Dendritic cell treated with granulocyte-macrophage colony-stimulating factor and Interleukin-4, amounts not matched to agents 40 ng/mL and 50 ng/mL, for 4 days (primary cell): ENCODE data around the gene H2BW2.
"Not testable (repeated sequence)": the region's sequence is repeated elsewhere in the genome, so short reads cannot be mapped to it uniquely, and the experiment has no call there.

Source experiments
- H3K27ac Mint-ChIP-seq: one replicate; pipeline ENCODE4 v1.8.0; 2022; ENCODE audit warnings: mild to moderate bottlenecking, mixed read lengths
- H3K27me3 Mint-ChIP-seq: one replicate; pipeline ENCODE4 v1.8.0; 2022; ENCODE audit warnings: mild to moderate bottlenecking, mixed read lengths
- H3K36me3 Mint-ChIP-seq: one replicate; pipeline ENCODE4 v1.8.0; 2022; ENCODE audit warnings: low read depth, mixed read lengths
- H3K4me1 Mint-ChIP-seq: one replicate; pipeline ENCODE4 v1.8.0; 2022; ENCODE audit warnings: low read depth, mixed read lengths
- H3K4me3 Mint-ChIP-seq: one replicate; pipeline ENCODE4 v1.8.0; 2022; ENCODE audit warnings: mild to moderate bottlenecking, moderate library complexity, mixed read lengths
- H3K9me3 Mint-ChIP-seq: one replicate; pipeline ENCODE4 v1.8.0; 2022; ENCODE audit warnings: mixed read lengths
- intact Hi-C: fragments of 100-400 bp; cut with micrococcal nuclease; formaldehyde crosslinking; loops from one replicate; pipeline ENCODE4 v1.15.0; 2022

H2BW2 gene

DNA sequence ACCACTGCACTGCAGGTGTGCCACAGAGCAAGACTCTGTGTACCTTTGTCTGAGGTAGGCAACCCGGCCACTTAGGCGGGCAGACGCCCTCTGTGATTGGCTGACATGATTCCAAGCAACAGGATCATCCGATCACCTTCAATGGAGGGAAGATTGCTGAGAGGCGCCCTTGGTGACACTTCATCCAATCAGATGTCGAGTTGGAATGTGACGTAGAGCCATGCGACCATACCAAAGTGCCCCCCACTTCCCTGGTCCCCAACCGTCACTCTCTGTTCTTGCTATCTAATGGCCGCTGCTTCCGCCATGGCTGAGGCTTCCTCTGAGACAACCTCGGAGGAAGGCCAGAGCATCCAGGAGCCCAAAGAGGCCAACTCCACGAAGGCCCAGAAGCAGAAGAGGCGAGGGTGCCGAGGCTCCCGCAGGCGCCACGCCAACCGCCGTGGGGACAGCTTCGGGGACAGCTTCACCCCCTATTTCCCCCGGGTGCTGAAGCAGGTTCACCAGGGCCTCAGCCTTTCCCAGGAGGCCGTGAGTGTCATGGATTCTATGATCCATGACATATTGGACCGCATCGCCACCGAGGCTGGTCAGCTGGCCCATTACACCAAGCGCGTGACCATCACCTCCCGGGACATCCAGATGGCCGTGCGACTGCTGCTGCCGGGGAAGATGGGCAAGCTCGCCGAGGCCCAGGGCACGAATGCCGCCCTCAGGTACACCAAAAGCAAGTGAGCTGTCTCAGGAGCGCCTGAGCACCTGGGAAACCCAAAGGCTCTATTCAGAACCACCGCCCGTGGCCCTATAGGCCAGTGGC is at the start of gene H2BW2:
TSS of gene H2BW2 (plus strand) at position 268 of the 817 bp plus-strand sequence. CDS start at position 307, 39 bp downstream.
- H3K27me3 Mint-ChIP-seq = no peaks in the 10 kb centered on the region
- no peaks in the 10 kb centered on the region for H3K36me3 Mint-ChIP-seq

GRCh38 chrX:103999234-103999633 is 40.5 kb upstream of the H2BW2 start:
- no peak overlapping the region for H3K4me3 Mint-ChIP-seq
- no peaks in the 10 kb centered on the region for H3K9me3 Mint-ChIP-seq
- no peaks in the 10 kb centered on the region for H3K4me1 Mint-ChIP-seq
- H3K36me3 Mint-ChIP-seq = no peaks in the 10 kb centered on the region
- H3K27ac Mint-ChIP-seq = no peak overlapping the region
- intact Hi-C loops = no loop called here
- no peaks in the 10 kb centered on the region for H3K27me3 Mint-ChIP-seq

More for the DNA sequence above, at the start of gene H2BW2:
- Mint-ChIP-seq H3K9me3 (no peaks in the 10 kb centered on the region), H3K4me3 (no peak within 1 kb of the TSS), H3K27ac (no peak within 1 kb of the TSS), H3K4me1 (peaks cover 9% of the 10 kb centered on the region)
- intact Hi-C loops = no loop called here

DNA sequence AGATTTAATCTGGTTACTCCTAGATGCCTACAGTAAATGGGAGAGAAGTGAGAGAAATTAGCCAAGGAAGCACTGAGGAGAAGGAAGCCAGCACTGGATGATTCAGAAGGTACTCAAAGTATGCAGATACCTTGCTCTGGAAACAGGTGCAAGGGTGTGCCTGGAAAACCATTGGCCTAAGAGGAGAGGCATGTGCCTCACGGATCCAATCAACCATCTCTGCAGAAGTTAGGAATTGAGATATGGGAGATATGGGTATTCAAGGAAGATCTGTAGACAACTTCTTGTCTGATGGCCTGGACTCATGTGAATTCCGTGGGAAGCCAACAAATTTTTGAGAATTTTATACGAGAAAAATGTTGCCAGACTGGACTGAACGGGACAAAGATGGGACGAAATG is 30.9 kb upstream of the H2BW2 start:
- no peaks in the 10 kb centered on the region for H3K4me1 Mint-ChIP-seq
- intact Hi-C loops = no loop called here
- H3K4me3 Mint-ChIP-seq = no peak overlapping the region
- no peak overlapping the region for H3K27ac Mint-ChIP-seq
- no peaks in the 10 kb centered on the region for H3K27me3 Mint-ChIP-seq
- peaks cover 21% of the 10 kb centered on the region for H3K9me3 Mint-ChIP-seq
- H3K36me3 Mint-ChIP-seq = no peaks in the 10 kb centered on the region

DNA sequence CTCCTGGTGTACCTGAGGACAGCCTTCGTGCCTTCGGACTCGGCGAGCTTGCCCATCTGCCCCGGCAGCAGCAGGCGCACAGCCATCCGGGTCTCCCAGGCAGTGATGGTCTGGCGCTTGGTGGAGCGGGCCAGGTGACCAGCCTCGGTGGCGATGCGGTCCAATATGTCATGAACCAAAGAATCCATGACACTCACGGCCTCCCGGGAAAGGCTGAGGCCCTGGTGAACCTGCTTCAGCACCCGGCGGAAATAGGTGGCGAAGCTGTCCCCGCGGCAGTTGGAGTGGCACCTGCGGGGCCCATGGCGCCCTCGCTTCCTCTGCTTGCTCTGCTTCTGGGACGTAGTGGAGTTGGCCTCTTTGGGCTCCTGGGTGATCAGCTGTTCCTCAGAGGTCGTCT is 26.6 kb upstream of the H2BW2 start:
- Mint-ChIP-seq H3K4me3 (no peak overlapping the region), H3K27me3 (no peaks in the 10 kb centered on the region), H3K36me3 (no peaks in the 10 kb centered on the region), H3K27ac (no peak overlapping the region), H3K9me3 (peaks cover 9% of the 10 kb centered on the region), H3K4me1 (no peaks in the 10 kb centered on the region)
- intact Hi-C loops = no loop called here

GRCh38 chrX:104013606-104014005 is 26.1 kb upstream of the H2BW2 start, which contains the start of gene H2BW1:
Gene H2BW1 (minus strand): TSS chrX:104013708. CDS start chrX:104013576, 132 bp downstream.
- Mint-ChIP-seq H3K4me1 (no peaks in the 10 kb centered on the region), H3K36me3 (no peaks in the 10 kb centered on the region), H3K27me3 (no peaks in the 10 kb centered on the region), H3K27ac (no peak within 1 kb of the TSS), H3K9me3 (peaks cover 9% of the 10 kb centered on the region), H3K4me3 (no peak within 1 kb of the TSS)
- intact Hi-C loops = no loop called here

- intact Hi-C loops, H3K27ac Mint-ChIP-seq, H3K36me3 Mint-ChIP-seq, H3K9me3 Mint-ChIP-seq, H3K27me3 Mint-ChIP-seq, H3K4me1 Mint-ChIP-seq, H3K4me3 Mint-ChIP-seq: not testable (repeated sequence)
These were observed 24.2 kb upstream of the H2BW2 start for GRCh38 chrX:104015576-104015975.

GRCh38 chrX:104018126-104018525 is 21.6 kb upstream of the H2BW2 start:
- no peaks in the 10 kb centered on the region for H3K36me3 Mint-ChIP-seq
- intact Hi-C loops = no loop called here
- H3K4me3 Mint-ChIP-seq = no peak overlapping the region
- H3K27ac Mint-ChIP-seq = no peak overlapping the region
- no peaks in the 10 kb centered on the region for H3K4me1 Mint-ChIP-seq
- peaks cover 7% of the 10 kb centered on the region for H3K9me3 Mint-ChIP-seq
- H3K27me3 Mint-ChIP-seq = no peaks in the 10 kb centered on the region

- Mint-ChIP-seq H3K36me3 (no peaks in the 10 kb centered on the region), H3K9me3 (no peaks in the 10 kb centered on the region), H3K27ac (no peak overlapping the region), H3K4me1 (peaks cover 9% of the 10 kb centered on the region), H3K27me3 (no peaks in the 10 kb centered on the region), H3K4me3 (no peak overlapping the region)
- intact Hi-C loops = no loop called here
These were observed 1.2 kb downstream of the H2BW2 start for GRCh38 chrX:104041003-104041402.

- Mint-ChIP-seq H3K27ac (no peak overlapping the region), H3K9me3 (no peaks in the 10 kb centered on the region), H3K27me3 (no peaks in the 10 kb centered on the region), H3K4me1 (no peaks in the 10 kb centered on the region), H3K4me3 (no peak overlapping the region), H3K36me3 (no peaks in the 10 kb centered on the region)
- intact Hi-C loops = no loop called here
These were observed 5.9 kb downstream of the H2BW2 start for GRCh38 chrX:104045642-104046041.

- Mint-ChIP-seq H3K27ac (no peak overlapping the region), H3K27me3 (no peaks in the 10 kb centered on the region), H3K4me3 (no peak overlapping the region), H3K4me1 (no peaks in the 10 kb centered on the region), H3K9me3 (no peaks in the 10 kb centered on the region), H3K36me3 (no peaks in the 10 kb centered on the region)
- intact Hi-C loops = no loop called here
These were observed 7.4 kb downstream of the H2BW2 start for GRCh38 chrX:104047171-104047570.

DNA sequence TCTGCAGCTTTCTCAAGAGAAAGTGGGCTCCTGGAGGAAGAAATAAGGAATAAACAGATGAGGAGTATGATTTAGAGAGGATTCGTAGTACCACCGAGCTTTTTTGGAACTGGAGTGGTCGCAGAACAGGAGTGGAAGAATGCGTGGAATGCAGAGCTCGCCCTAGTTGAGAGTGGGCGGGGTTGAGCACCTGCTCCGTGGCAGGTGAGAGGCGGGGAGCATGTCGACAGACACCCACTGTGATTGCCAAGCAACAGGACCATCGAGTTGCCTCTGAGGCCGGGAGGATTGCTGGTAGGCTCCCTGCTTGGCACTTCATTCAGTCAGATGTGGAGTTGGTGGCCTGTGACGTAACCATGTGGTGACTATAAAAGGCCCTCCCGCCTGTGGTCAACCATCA is 15.2 kb downstream of the H2BW2 start:
- H3K9me3 Mint-ChIP-seq, H3K27ac Mint-ChIP-seq, H3K27me3 Mint-ChIP-seq, H3K4me1 Mint-ChIP-seq, H3K4me3 Mint-ChIP-seq, H3K36me3 Mint-ChIP-seq, intact Hi-C loops: not testable (repeated sequence)

GRCh38 chrX:104062636-104063035 is 22.9 kb downstream of the H2BW2 start:
- not testable (repeated sequence) for H3K4me1 Mint-ChIP-seq, H3K27me3 Mint-ChIP-seq

GRCh38 chrX:104075778-104076445 is 36.2 kb downstream of the H2BW2 start, which contains the start of gene TMSB15C:
Gene TMSB15C (minus strand): TSS chrX:104076236.
- H3K4me1 Mint-ChIP-seq, intact Hi-C loops, H3K4me3 Mint-ChIP-seq, H3K27ac Mint-ChIP-seq, H3K36me3 Mint-ChIP-seq, H3K9me3 Mint-ChIP-seq, H3K27me3 Mint-ChIP-seq: not testable (repeated sequence)

More at GRCh38 chrX:104062636-104063035, 22.9 kb downstream of the H2BW2 start:
- H3K4me3 Mint-ChIP-seq, H3K9me3 Mint-ChIP-seq, H3K36me3 Mint-ChIP-seq, intact Hi-C loops, H3K27ac Mint-ChIP-seq: not testable (repeated sequence)

GRCh38 chrX:104077854-104078253 is 38.1 kb downstream of the H2BW2 start:
- intact Hi-C loops, H3K36me3 Mint-ChIP-seq, H3K27ac Mint-ChIP-seq, H3K4me3 Mint-ChIP-seq, H3K4me1 Mint-ChIP-seq, H3K9me3 Mint-ChIP-seq, H3K27me3 Mint-ChIP-seq: not testable (repeated sequence)
